LNCaP clone FGC (cell line): ENCODE data around the gene LCAT.

Experiments
- DNase-seq: peaks from one replicate; pipeline ENCODE4 v3.0.0-alpha.2; 2011; ENCODE audit warnings: low read depth
- H3K4me3 ChIP-seq: 2 replicates; pipeline ENCODE4 v1.5.1; 2011; ENCODE audit warnings: mild to moderate bottlenecking, low read depth, low read length, control low read depth
- CTCF ChIP-seq: IDR thresholded peaks from 2 replicates; pipeline ENCODE4 v1.5.1; 2012; ENCODE audit warnings: mild to moderate bottlenecking; ENCODE audit not compliant: control insufficient read depth, insufficient read depth; ENCODE audit errors: extremely low read depth

LCAT gene

GRCh38 chr16:67945392-67945933 lies 1.5 kb upstream of the LCAT start:
- no peak for TF ChIP-seq CTCF
- no peak overlapping the region for H3K4me3 ChIP-seq
- no peak for DNase-seq

DNA sequence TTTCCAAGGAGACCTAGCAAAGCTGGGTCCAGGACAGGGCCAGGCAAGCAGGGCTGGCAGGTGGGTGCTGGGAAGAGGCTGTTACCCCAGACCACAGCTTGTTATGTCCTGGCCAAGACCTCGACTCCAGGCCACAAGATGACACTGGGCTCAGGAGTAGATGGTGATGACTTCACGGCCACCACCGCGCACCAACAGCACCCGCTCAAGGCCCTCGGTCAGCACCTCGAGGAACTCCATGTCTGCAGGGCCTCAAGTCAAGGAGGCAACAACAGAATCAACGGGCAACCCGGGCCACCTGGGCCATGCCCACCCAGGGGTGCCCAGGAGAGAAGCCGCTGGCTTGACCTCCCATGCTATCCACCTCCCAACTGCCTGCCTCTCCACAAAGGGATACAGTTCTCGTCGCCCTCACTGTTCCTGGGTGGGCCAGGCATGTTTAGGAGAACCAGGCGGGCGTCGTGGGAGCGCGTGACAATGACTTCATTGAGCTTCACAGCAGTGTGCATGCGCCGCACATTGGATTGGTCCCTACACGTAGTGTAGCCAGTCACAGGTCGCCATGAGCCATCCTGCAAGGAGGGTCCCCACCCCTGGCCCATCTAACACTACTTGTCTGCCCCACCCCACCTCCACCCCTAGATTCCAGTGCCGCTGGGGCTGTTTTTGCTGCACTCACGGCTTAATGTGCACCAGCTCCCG lies 921 bp upstream of the LCAT start:
- DNase-seq, result no peak
- H3K4me3 ChIP-seq, result no peak overlapping the region
- TF ChIP-seq CTCF, result no peak

GRCh38 chr16:67943256-67943618 lies 683 bp downstream of the LCAT start:
- TF ChIP-seq CTCF, result no peak
- DNase-seq, result no peak
- H3K4me3 ChIP-seq, result no peak overlapping the region

DNA sequence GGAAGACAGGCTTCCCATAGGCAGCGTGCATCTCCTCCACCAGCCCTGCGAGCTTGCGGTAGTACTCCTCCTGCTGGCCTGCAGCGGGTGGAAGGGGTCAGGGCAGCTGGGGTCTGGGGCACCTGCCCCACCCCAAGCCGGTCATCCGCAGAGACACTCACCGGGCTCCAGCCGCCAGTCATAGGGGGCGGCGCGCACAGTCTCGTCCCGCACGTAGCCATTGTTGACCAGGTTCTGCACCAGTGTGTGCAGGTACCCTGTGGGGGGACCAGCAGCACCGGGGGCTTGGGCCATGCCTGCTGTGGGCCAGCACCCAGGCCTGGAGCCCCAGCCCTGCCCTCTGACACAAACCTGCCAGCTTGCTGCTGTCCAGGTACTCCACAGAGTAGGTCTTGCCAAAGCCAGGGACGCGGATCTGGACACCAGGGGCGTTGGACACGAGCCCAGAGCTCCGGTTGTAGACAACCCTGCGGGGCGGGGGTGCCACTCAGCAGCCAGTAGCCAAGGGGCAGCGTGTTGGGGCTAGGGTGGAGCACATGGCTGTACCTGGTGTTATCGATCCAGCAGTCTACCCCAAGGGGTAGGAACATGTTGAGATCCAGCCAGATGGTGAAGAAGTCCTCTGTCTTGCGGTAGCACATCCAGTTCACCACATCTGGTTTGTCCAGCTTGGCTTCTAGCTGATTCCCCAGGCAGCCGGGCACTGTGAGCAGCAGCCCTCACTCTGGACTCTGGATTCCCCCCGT lies 1.2 kb downstream of the LCAT start:
- TF ChIP-seq CTCF, result no peak
- no peak for DNase-seq
- no peak overlapping the region for H3K4me3 ChIP-seq

- DNase-seq, result no peak
- no peak overlapping the region for H3K4me3 ChIP-seq
- TF ChIP-seq CTCF, result peak; percentile 73
Observed at GRCh38 chr16:67942200-67942509, 1.8 kb downstream of the LCAT start.

- no peak for TF ChIP-seq CTCF
- no peak overlapping the region for H3K4me3 ChIP-seq
- no peak for DNase-seq
Observed at GRCh38 chr16:67941469-67942199, 2.3 kb downstream of the LCAT start.
